OCI-LY7 (cell line): ENCODE results near the gene TMIGD2. TPM values are rescaled to one million over a fixed set of nuclear protein-coding genes. Genes with fewer than 3 reads are reported as not detected.
"Not testable (repeated sequence)": the region's sequence is repeated elsewhere in the genome, so short reads cannot be mapped to it uniquely, and the experiment has no call there.

Experiments used
- BruUV-seq: library from RNA; stranded (reverse); fragments of 400-500 nt; replicated peaks from 2 replicates; lab custom pipeline; 2021; lab: Mats Ljungman, UMichigan
- CTCF ChIA-PET: fragments of 300-600 bp; sonication (Branson Sonifier 250); formaldehyde crosslinking; loops from one replicate; lab custom pipeline; 2022; ENCODE audit warnings: antibody characterized with exemption; ENCODE audit not compliant: unreplicated experiment; lab: Charles Lee
- POLR2A ChIA-PET: fragments of 300-600 bp; sonication (Branson Sonifier 250); formaldehyde crosslinking; loops from one replicate; lab custom pipeline; 2022; ENCODE audit warnings: antibody characterized with exemption; lab: Charles Lee
- DNase-seq: peaks from one replicate; pipeline ENCODE4 v3.0.0-alpha.2; 2015; ENCODE audit warnings: low spot score
- H2AFZ ChIP-seq: fragments of 200-600 bp; sonication (generic), shearing (Covaris generic); 2 replicates; pipeline ENCODE4 v1.6.1; 2014; ENCODE audit warnings: mild to moderate bottlenecking, antibody characterized with exemption, low read length, moderate library complexity
- H3K27ac ChIP-seq: fragments of 200-600 bp; sonication (generic); 2 replicates; pipeline ENCODE4 v1.5.1; 2014; ENCODE audit warnings: mixed run types, low read depth, mild to moderate bottlenecking, moderate library complexity, low read length, inconsistent platforms; ENCODE audit not compliant: poor library complexity, severe bottlenecking
- H3K36me3 ChIP-seq: fragments of 200-600 bp; sonication (generic); 2 replicates; pipeline ENCODE4 v1.6.1; 2014; ENCODE audit warnings: mild to moderate bottlenecking, antibody characterized with exemption, low read length, moderate library complexity, mixed read lengths; ENCODE audit not compliant: insufficient read depth
- H3K4me1 ChIP-seq: fragments of 200-600 bp; sonication (generic); 2 replicates; pipeline ENCODE4 v1.5.1; 2014; ENCODE audit warnings: mild to moderate bottlenecking, low read length; ENCODE audit not compliant: insufficient read depth, poor library complexity, severe bottlenecking
- H3K4me2 ChIP-seq: fragments of 200-600 bp; sonication (generic); 2 replicates; pipeline ENCODE4 v1.6.1; 2014; ENCODE audit warnings: mild to moderate bottlenecking, low read length
- H3K4me3 ChIP-seq: fragments of 200-600 bp; sonication (generic); 2 replicates; pipeline ENCODE4 v1.5.1; 2014; ENCODE audit warnings: mild to moderate bottlenecking, low read depth, low read length; ENCODE audit not compliant: poor library complexity, severe bottlenecking
- H3K79me2 ChIP-seq: fragments of 200-600 bp; sonication (generic); 2 replicates; pipeline ENCODE4 v1.6.1; 2016; ENCODE audit warnings: low read depth, mild to moderate bottlenecking, low read length, moderate library complexity, mixed read lengths; ENCODE audit not compliant: insufficient read depth
- H3K9me2 ChIP-seq: fragments of 200-600 bp; sonication (generic); 2 replicates; pipeline ENCODE4 v1.6.1; 2016; ENCODE audit warnings: mild to moderate bottlenecking, low read length, mixed read lengths; ENCODE audit not compliant: insufficient read depth
- H3K9me3 ChIP-seq: fragments of 200-600 bp; sonication (generic); 2 replicates; pipeline ENCODE4 v1.6.1; 2014; ENCODE audit warnings: mild to moderate bottlenecking, mixed run types, low read length, mixed read lengths
- H4K20me1 ChIP-seq: fragments of 200-600 bp; sonication (generic); 2 replicates; pipeline ENCODE4 v1.6.1; 2014; ENCODE audit warnings: mild to moderate bottlenecking, antibody characterized with exemption, low read length, moderate library complexity, mixed read lengths; ENCODE audit not compliant: insufficient read depth
- EZH2phosphoT487 ChIP-seq: fragments of 200-600 bp; sonication (generic); IDR thresholded peaks from 2 replicates; pipeline ENCODE4 v1.6.1; 2018; ENCODE audit warnings: low read depth, borderline replicate concordance, mild to moderate bottlenecking, mixed run types, antibody characterized with exemption, low read length, moderate library complexity, mixed read lengths
- intact Hi-C: fragments of 100-400 bp; cut with micrococcal nuclease; formaldehyde crosslinking; loops from one replicate; pipeline ENCODE4 v1.10.0; 2022; ENCODE audit not compliant: unreplicated experiment
- total RNA-seq, 2 experiments: library from RNA; depleted of rRNA in 1 of 2; stranded (reverse); fragments of >200 nt in 1 of 2; shearing (Covaris generic) in 1 of 2; gene quantifications; 2 replicates each; pipeline ENCODE4 v1.2.3, GENCODE V29; 2014 to 2022
- TF ChIP-seq, protein P1 (sequence below): fragments of 200-600 bp; sonication (generic); conservative IDR thresholded peaks from 2 replicates; pipeline ENCODE4 v1.5.1; 2014; ENCODE audit warnings: mild to moderate bottlenecking, antibody characterized with exemption, low read length, moderate library complexity, mixed read lengths

Gene TMIGD2
- total RNA-seq, 2 experiments from 2014 or later = 0.44 to 2.7 TPM

- Histone ChIP-seq H3K27ac (no peak overlapping the region), H4K20me1 (no peaks in the 10 kb centered on the region), H3K79me2 (no peaks in the 10 kb centered on the region), H3K9me3 (no peaks in the 10 kb centered on the region), H3K9me2 (no peaks in the 10 kb centered on the region), H3K4me2 (no peak overlapping the region), H3K4me1 (no peaks in the 10 kb centered on the region), H2AFZ (no peak overlapping the region), H3K4me3 (no peak overlapping the region), H3K36me3 (peaks cover 13% of the 10 kb centered on the region; the same call in 1 of the 2 replicates)
- BruUV-seq = no TSS peak
- POLR2A ChIA-PET = no interaction called here
- intact Hi-C loops = no loop called here
- CTCF ChIA-PET = interaction anchor here (0.7 kb wide), 1 partner anchor 119 kb away, joined by 6 read pairs; no protein-coding TSS in a partner anchor
- TF ChIP-seq EZH2phosphoT487 = no peak
- TF ChIP-seq, protein P1, sequence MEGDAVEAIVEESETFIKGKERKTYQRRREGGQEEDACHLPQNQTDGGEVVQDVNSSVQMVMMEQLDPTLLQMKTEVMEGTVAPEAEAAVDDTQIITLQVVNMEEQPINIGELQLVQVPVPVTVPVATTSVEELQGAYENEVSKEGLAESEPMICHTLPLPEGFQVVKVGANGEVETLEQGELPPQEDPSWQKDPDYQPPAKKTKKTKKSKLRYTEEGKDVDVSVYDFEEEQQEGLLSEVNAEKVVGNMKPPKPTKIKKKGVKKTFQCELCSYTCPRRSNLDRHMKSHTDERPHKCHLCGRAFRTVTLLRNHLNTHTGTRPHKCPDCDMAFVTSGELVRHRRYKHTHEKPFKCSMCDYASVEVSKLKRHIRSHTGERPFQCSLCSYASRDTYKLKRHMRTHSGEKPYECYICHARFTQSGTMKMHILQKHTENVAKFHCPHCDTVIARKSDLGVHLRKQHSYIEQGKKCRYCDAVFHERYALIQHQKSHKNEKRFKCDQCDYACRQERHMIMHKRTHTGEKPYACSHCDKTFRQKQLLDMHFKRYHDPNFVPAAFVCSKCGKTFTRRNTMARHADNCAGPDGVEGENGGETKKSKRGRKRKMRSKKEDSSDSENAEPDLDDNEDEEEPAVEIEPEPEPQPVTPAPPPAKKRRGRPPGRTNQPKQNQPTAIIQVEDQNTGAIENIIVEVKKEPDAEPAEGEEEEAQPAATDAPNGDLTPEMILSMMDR = no peak
- no peak for DNase-seq
Measured at GRCh38 chr19:4350111-4350510, 47.9 kb upstream of the TMIGD2 start.

GRCh38 chr19:4349225-4349624, 47.0 kb upstream of the TMIGD2 start:
- H2AFZ ChIP-seq, H3K36me3 ChIP-seq, POLR2A ChIA-PET, H4K20me1 ChIP-seq, BruUV-seq, H3K4me1 ChIP-seq, H3K9me3 ChIP-seq, H3K27ac ChIP-seq, H3K4me3 ChIP-seq, H3K79me2 ChIP-seq, H3K4me2 ChIP-seq, H3K9me2 ChIP-seq, intact Hi-C loops, DNase-seq: not testable (repeated sequence)
- CTCF ChIA-PET = interaction anchor here (0.7 kb wide), 1 partner anchor 118 kb away, joined by 6 read pairs; no protein-coding TSS in a partner anchor

- no peak overlapping the region for H3K27ac ChIP-seq
- no peak for DNase-seq
- no peaks in the 10 kb centered on the region for H4K20me1 ChIP-seq
- H3K4me3 ChIP-seq = no peak overlapping the region
- no peaks in the 10 kb centered on the region for H3K9me3 ChIP-seq
- intact Hi-C loops = no loop called here
- ChIA-PET POLR2A (no interaction called here), CTCF (no interaction called here)
- BruUV-seq = no TSS peak
- H3K4me2 ChIP-seq = no peak overlapping the region
- H2AFZ ChIP-seq = no peak overlapping the region
- no peaks in the 10 kb centered on the region for H3K9me2 ChIP-seq
- peaks cover 7% of the 10 kb centered on the region for H3K4me1 ChIP-seq
- H3K36me3 ChIP-seq = peaks cover 8% of the 10 kb centered on the region; the same call in 1 of the 2 replicates
- no peaks in the 10 kb centered on the region for H3K79me2 ChIP-seq
- TF ChIP-seq, protein P1 = no peak
- no peak for TF ChIP-seq EZH2phosphoT487
Measured at GRCh38 chr19:4347521-4347920, 45.3 kb upstream of the TMIGD2 start.
